ENCODE measurements around the gene GNAS-AS1. TPM values are rescaled to one million over a fixed set of nuclear protein-coding genes. Genes with fewer than 3 reads are reported as not detected.
A peak's percentile ranks its signal among the peaks of the same experiment; 100 is the strongest.

The GNAS-AS1 gene
- total and polyA plus RNA-seq, 2 donors (not counting 1 experiment from before 2014, with no cell fraction given) = 1.5 TPM; not detected in 1

- TF ChIP-seq EZH2 (IDR thresholded peaks at IDR 0.05; ENCODE audit: borderline replicate concordance, insufficient read depth, low read depth, low read length, poor library complexity, severe bottlenecking) (no peak), CTCF (IDR thresholded peaks at IDR 0.05) (no peak)
- Mint-ChIP-seq H3K4me1 (peaks cover 72% of the 10 kb centered on the region), H3K9me3 (ENCODE audit: insufficient read depth) (no peaks in the 10 kb centered on the region), H3K4me3 (no peak overlapping the region), H3K27me3 (no peaks in the 10 kb centered on the region), H3K27ac (peak overlapping the region; percentile 59)
- Histone ChIP-seq H3K79me2 (ENCODE audit: control insufficient read depth, insufficient read depth, low read length) (peaks cover 99% of the 10 kb centered on the region), H2AFZ (ENCODE audit: insufficient read depth, low read depth, low read length, poor library complexity, severe bottlenecking) (no peak overlapping the region), H3K4me1 (ENCODE audit: control insufficient read depth in 2 of 2, insufficient read depth in 2 of 2, low read length in 2 of 2) (peaks cover 26 to 38% of the 10 kb centered on the region in 2 donors), H3K9me3 (ENCODE audit: control extremely low read depth in 1 of 3, control insufficient read depth in 2 of 3, insufficient read depth in 1 of 3, low read length in 2 of 3) (no peaks in the 10 kb centered on the region), H3K27ac (ENCODE audit: low read length in 2 of 2) (no peak overlapping the region), H4K20me1 (ENCODE audit: control insufficient read depth, insufficient read depth, low read length, poor library complexity, severe bottlenecking) (peaks cover 60% of the 10 kb centered on the region), H3K27me3 (replicated peaks in 1 of 4; ENCODE audit: control extremely low read depth in 1 of 4, control insufficient read depth in 3 of 4, insufficient read depth in 4 of 4, low read length in 3 of 4) (no peaks in the 10 kb centered on the region), H3K36me3 (replicated peaks in 1 of 2; ENCODE audit: control extremely low read depth in 1 of 2, control insufficient read depth in 1 of 2, extremely low read depth in 1 of 2, insufficient read depth in 2 of 2, low read length in 1 of 2) (peaks cover 1 to 70% of the 10 kb centered on the region in 2 experiments), H3K4me3 (ENCODE audit: control extremely low read depth in 1 of 5, extremely low read depth in 1 of 5, insufficient read depth in 1 of 5, low read depth in 2 of 5, low read length in 4 of 5) (no peak overlapping the region), H3K4me2 (replicated peaks; ENCODE audit: low read depth, low read length, poor library complexity, severe bottlenecking) (no peak overlapping the region), H3K9ac (ENCODE audit: low read length) (no peak overlapping the region)
- no peak for ATAC-seq (ENCODE audit: low read depth)
- intact Hi-C loops (cut with micrococcal nuclease) = loop anchor here (10.0 kb wide), 1 partner anchor 1285 kb away; no protein-coding TSS in a partner anchor
- CTCF ChIA-PET = no interaction called here
- WGBS (ENCODE audit: insufficient coverage) = 84% methylated on average over 4 of the region's 10 CpGs
- no peak for DNase-seq
- POLR2A ChIA-PET = interaction anchor here (0.6 to 0.9 kb wide), 2 partner anchors 8 to 1501 kb away, joined by 3 to 4 read pairs; no protein-coding TSS in a partner anchor
These were observed 48.8 kb upstream of the GNAS-AS1 start for GRCh38 chr20:58899512-58899911.

GRCh38 chr20:58898629-58899408, 48.1 kb upstream of the GNAS-AS1 start:
- H3K36me3 ChIP-seq (replicated peaks in 1 of 2; ENCODE audit: control extremely low read depth in 1 of 2, control insufficient read depth in 1 of 2, extremely low read depth in 1 of 2, insufficient read depth in 2 of 2, low read length in 1 of 2) = peaks cover 0 to 63% of the 10 kb centered on the region in 2 experiments
- peaks cover 33 to 45% of the 10 kb centered on the region in 2 donors for H3K4me1 ChIP-seq (ENCODE audit: control insufficient read depth in 2 of 2, insufficient read depth in 2 of 2, low read length in 2 of 2)
- ChIA-PET CTCF (no interaction called here), POLR2A (interaction anchor here (0.6 to 0.9 kb wide), 2 partner anchors 8 to 1501 kb away, joined by 3 to 4 read pairs; no protein-coding TSS in a partner anchor)
- peaks cover 100% of the 10 kb centered on the region for H3K79me2 ChIP-seq (ENCODE audit: control insufficient read depth, insufficient read depth, low read length)
- Mint-ChIP-seq H3K27ac (no peak overlapping the region), H3K4me3 (no peak overlapping the region), H3K27me3 (no peaks in the 10 kb centered on the region), H3K4me1 (peaks cover 79% of the 10 kb centered on the region), H3K9me3 (ENCODE audit: insufficient read depth) (no peaks in the 10 kb centered on the region)
- H3K27ac ChIP-seq (ENCODE audit: low read length in 2 of 2) = no peak overlapping the region
- H3K9me3 ChIP-seq (ENCODE audit: control extremely low read depth in 1 of 3, control insufficient read depth in 2 of 3, insufficient read depth in 1 of 3, low read length in 2 of 3) = no peaks in the 10 kb centered on the region
- TF ChIP-seq CTCF (IDR thresholded peaks at IDR 0.05) = no peak
- TF ChIP-seq EZH2 (IDR thresholded peaks at IDR 0.05; ENCODE audit: borderline replicate concordance, insufficient read depth, low read depth, low read length, poor library complexity, severe bottlenecking) = no peak
- no peak overlapping the region for H3K9ac ChIP-seq (ENCODE audit: low read length)
- ATAC-seq (ENCODE audit: low read depth) = no peak
- intact Hi-C loops (cut with micrococcal nuclease) = loop anchor here (10.0 kb wide), 1 partner anchor 1284 kb away; no protein-coding TSS in a partner anchor
- no peaks in the 10 kb centered on the region for H3K27me3 ChIP-seq (replicated peaks in 1 of 4; ENCODE audit: control extremely low read depth in 1 of 4, control insufficient read depth in 3 of 4, insufficient read depth in 4 of 4, low read length in 3 of 4)
- DNase-seq = no peak
- 100% methylated on average over 8 of the region's 15 CpGs for WGBS (ENCODE audit: insufficient coverage)
- peaks cover 60% of the 10 kb centered on the region for H4K20me1 ChIP-seq (ENCODE audit: control insufficient read depth, insufficient read depth, low read length, poor library complexity, severe bottlenecking)
- no peak overlapping the region for H2AFZ ChIP-seq (ENCODE audit: insufficient read depth, low read depth, low read length, poor library complexity, severe bottlenecking)
- H3K4me2 ChIP-seq (replicated peaks; ENCODE audit: low read depth, low read length, poor library complexity, severe bottlenecking) = no peak overlapping the region
- no peak overlapping the region for H3K4me3 ChIP-seq (ENCODE audit: control extremely low read depth in 1 of 5, extremely low read depth in 1 of 5, insufficient read depth in 1 of 5, low read depth in 2 of 5, low read length in 4 of 5)

Measured in B cell (primary cell).